ENCODE data around the gene CSAD. TPM values are rescaled to one million over a fixed set of nuclear protein-coding genes. Genes with fewer than 3 reads are reported as not detected.

CSAD gene
- total RNA-seq, 2 donors from 2014 or later = 57.2 to 61.0 TPM

- Mint-ChIP-seq H3K27ac (peak overlapping the region; percentile 63), H3K4me3 (no peak overlapping the region)
- ATAC-seq = no peak
Observed at GRCh38 chr12:53160000-53160399, 20.7 kb downstream of the CSAD start.

DNA sequence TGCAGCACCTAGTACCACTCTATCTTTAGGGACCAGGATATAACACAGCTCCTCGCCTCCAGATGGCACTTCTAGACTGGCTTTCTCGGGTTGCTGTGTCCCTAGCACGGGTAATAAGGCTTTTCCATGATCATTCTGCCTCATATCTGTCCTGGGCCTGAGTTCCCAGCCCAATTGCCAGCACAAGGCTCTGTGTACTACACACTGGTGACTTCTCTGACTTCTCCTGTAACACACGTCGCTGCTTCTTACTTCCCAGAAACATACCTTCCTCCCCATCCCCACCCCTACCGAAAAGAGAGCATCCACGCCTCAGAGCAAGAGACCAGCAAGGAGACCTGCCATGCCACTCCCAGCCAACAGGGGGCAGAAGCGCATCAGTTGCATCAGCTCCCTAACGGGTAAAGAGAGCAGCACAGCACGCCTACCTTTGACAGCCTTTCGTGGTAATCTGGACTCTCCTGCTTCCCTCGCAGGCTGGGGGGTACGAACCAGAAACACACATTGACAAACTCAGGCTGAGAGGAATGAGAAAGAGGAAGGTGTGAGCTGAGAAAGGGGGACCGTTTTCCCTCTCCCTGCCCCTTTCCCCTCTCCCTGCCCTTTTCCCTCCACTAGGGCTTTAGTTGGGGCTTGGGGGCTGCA lies 21.4 kb downstream of the CSAD start:
- H3K4me1 Mint-ChIP-seq = peaks cover 11% of the 10 kb centered on the region
- ATAC-seq (peak; percentile 100), DNase-seq (peak; percentile 71 to 88 (median 74))
- no peak overlapping the region for H3K4me3 Mint-ChIP-seq
- H3K9me3 ChIP-seq (ENCODE audit: control insufficient read depth, low read length, poor library complexity, severe bottlenecking) = no peaks in the 10 kb centered on the region
- no peaks in the 10 kb centered on the region for H3K27me3 Mint-ChIP-seq
- peak overlapping the region; percentile 63 for H3K27ac Mint-ChIP-seq
- H3K36me3 Mint-ChIP-seq (ENCODE audit: low read depth) = no peaks in the 10 kb centered on the region

More at GRCh38 chr12:53160000-53160399, 20.7 kb downstream of the CSAD start:
- no peaks in the 10 kb centered on the region for H3K9me3 ChIP-seq (ENCODE audit: control insufficient read depth, low read length, poor library complexity, severe bottlenecking)
- no peaks in the 10 kb centered on the region for H3K36me3 Mint-ChIP-seq (ENCODE audit: low read depth)
- peaks cover 11% of the 10 kb centered on the region for H3K4me1 Mint-ChIP-seq
- no peak for DNase-seq
- no peaks in the 10 kb centered on the region for H3K27me3 Mint-ChIP-seq

GRCh38 chr12:53152390-53152789 lies 28.3 kb downstream of the CSAD start:
- H3K9me3 ChIP-seq (ENCODE audit: control insufficient read depth, low read length, poor library complexity, severe bottlenecking) = no peaks in the 10 kb centered on the region
- Mint-ChIP-seq H3K27me3 (no peaks in the 10 kb centered on the region), H3K36me3 (ENCODE audit: low read depth) (no peaks in the 10 kb centered on the region), H3K4me3 (no peak overlapping the region), H3K4me1 (no peaks in the 10 kb centered on the region), H3K27ac (no peak overlapping the region)
- no peak for DNase-seq
- ATAC-seq = no peak

DNA sequence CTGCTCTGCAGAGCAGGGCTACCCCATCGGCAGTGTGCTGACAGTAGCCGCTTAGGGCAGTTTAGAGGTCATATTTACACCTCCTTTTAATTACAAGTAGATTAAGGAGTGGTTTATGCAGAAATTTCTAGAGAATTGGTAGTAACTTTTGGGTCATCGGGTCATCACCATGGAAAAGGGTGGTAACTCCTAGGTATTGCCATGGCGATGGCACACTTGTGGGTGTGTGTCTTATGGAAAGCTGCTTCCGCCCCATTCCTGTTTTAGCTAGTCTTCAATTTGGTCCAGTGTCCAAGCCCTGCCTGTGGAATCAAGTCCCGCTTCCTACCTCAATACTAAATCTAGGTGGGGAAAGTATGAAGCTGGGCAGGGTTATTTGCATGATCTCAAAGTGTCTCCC lies 29.7 kb downstream of the CSAD start:
- H3K27ac Mint-ChIP-seq = peak overlapping the region; percentile 8
- DNase-seq (no peak), ATAC-seq (no peak)
- no peaks in the 10 kb centered on the region for H3K27me3 Mint-ChIP-seq
- no peaks in the 10 kb centered on the region for H3K36me3 Mint-ChIP-seq (ENCODE audit: low read depth)
- no peaks in the 10 kb centered on the region for H3K9me3 ChIP-seq (ENCODE audit: control insufficient read depth, low read length, poor library complexity, severe bottlenecking)
- no peaks in the 10 kb centered on the region for H3K4me1 Mint-ChIP-seq
- no peak overlapping the region for H3K4me3 Mint-ChIP-seq

DNA sequence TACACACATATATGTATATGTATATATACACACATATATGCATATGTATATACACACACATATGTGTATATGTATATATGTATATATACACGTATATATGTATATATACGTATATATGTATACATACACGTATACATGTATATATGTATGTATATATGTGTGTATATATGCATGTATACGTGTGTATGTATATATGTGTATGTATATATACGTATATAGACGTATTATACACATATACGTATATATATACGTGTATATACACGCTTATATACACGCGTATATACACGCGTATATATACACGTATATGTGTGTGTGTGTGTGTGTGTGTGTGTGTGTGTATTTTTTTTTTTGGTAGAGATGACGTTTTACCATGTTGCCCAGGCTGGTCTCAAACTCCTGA lies 33.1 kb downstream of the CSAD start:
- Mint-ChIP-seq H3K4me1 (no peaks in the 10 kb centered on the region), H3K4me3 (no peak overlapping the region), H3K27me3 (no peaks in the 10 kb centered on the region), H3K36me3 (ENCODE audit: low read depth) (no peaks in the 10 kb centered on the region), H3K27ac (no peak overlapping the region)
- H3K9me3 ChIP-seq (ENCODE audit: control insufficient read depth, low read length, poor library complexity, severe bottlenecking) = no peaks in the 10 kb centered on the region
- ATAC-seq (no peak), DNase-seq (no peak)

DNA sequence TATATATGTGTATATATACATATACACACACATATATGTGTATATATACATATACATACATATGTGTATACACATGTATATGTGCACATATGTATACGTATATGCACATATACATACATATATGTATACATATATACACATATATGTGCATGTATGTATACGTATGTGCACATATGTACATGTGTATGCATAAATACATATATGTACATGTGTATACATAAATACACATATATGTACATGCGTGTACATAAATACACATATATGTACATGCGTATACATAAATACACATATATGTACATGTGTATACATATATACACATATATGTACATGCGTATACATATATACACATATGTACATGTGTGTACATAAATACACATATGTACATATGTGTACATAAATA lies 33.5 kb downstream of the CSAD start:
- ATAC-seq = no peak
- no peak for DNase-seq
- no peak overlapping the region for H3K4me3 Mint-ChIP-seq
- H3K36me3 Mint-ChIP-seq (ENCODE audit: low read depth) = no peaks in the 10 kb centered on the region
- H3K27ac Mint-ChIP-seq = no peak overlapping the region
- H3K4me1 Mint-ChIP-seq = no peaks in the 10 kb centered on the region
- H3K9me3 ChIP-seq (ENCODE audit: control insufficient read depth, low read length, poor library complexity, severe bottlenecking) = no peaks in the 10 kb centered on the region
- no peaks in the 10 kb centered on the region for H3K27me3 Mint-ChIP-seq

DNA sequence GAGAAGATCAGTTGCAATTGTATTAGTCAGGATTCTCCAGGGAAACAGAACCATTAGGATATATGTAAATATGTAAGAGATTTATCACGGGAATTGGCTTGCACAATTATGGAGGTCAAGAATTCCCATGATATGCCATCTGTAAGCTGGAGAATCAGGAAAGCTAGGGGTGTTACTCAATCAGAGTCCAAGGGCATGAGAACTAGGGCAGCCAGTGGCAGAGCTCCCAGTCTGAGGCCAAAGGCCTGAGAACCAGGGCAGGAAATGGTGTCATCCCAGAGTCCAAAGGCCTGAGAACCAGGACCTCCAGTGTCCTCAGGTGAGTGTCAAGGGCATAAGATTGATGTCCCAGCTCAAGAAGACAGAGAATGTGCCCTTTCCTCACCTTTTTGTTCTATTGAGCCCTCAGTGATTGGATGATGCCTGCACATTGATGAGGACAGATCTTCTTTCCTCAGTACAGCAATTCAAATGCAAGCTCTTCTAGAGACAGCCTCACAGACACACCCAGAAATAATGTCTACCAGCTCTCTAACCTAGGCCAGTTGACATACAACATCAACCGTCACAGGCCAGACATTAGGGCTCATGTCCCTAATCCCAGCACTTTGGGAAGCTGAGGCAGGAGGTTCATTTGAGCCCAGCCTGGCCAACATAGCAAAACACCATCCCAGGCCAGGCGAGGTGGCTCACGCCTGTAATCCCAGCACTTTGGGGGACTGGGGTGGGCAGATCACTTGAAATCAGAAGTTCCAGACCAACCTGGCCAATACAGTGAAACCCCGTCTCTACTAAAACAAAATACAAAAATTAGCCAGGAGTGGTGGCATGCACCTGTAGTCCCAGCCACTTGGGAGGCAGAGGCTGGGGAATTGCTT lies 35.1 kb downstream of the CSAD start:
- H3K9me3 ChIP-seq (ENCODE audit: control insufficient read depth, low read length, poor library complexity, severe bottlenecking) = no peaks in the 10 kb centered on the region
- ATAC-seq = no peak
- no peak for DNase-seq
- no peaks in the 10 kb centered on the region for H3K36me3 Mint-ChIP-seq (ENCODE audit: low read depth)
- H3K27ac Mint-ChIP-seq = no peak overlapping the region
- H3K4me1 Mint-ChIP-seq = no peaks in the 10 kb centered on the region
- H3K4me3 Mint-ChIP-seq = peak overlapping the region; percentile 49
- no peaks in the 10 kb centered on the region for H3K27me3 Mint-ChIP-seq

DNA sequence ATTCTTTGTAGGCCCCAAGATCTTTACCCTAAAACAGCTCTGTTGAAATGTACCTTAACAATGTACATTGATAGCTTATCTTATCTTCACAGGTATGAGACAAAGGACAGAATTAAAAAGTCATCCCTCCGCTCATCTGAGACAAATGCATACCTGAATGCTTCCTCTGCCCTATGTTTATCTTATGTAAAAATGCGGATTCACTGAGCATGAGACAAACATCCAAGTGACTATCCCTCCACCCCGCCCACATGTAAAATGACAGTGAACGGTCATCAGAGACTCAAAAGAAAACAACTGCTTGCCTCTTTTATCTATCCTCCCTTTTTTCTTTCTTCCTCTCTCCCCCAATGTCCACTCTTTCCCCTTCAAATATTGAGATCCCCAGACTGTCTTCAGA lies 37.4 kb downstream of the CSAD start:
- Mint-ChIP-seq H3K4me3 (no peak overlapping the region), H3K36me3 (ENCODE audit: low read depth) (peaks cover 3% of the 10 kb centered on the region), H3K27me3 (peaks cover 6% of the 10 kb centered on the region), H3K27ac (no peak overlapping the region), H3K4me1 (no peaks in the 10 kb centered on the region)
- no peaks in the 10 kb centered on the region for H3K9me3 ChIP-seq (ENCODE audit: control insufficient read depth, low read length, poor library complexity, severe bottlenecking)
- ATAC-seq = no peak
- no peak for DNase-seq

DNA sequence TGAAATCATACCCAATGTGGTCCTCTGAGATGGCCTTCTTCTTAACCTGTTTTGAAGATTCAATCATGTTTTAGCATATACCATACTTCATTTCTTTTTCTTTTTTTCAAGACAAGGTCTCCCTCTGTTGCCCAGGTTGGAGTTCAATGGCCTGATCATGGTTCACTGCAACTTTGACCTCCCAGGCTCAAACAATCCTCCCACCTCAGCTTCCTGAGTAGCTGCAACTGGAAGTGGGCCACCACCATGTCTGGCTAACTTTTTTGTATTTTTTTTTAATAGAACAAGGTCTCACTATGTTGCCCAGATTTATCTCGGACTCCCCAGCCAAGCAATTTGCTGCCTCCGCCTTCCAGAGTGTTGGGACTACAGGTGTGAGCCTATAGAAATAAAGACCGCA lies 47.0 kb downstream of the CSAD start:
- ATAC-seq (no peak), DNase-seq (no peak)
- peaks cover 6% of the 10 kb centered on the region for H3K9me3 ChIP-seq (ENCODE audit: control insufficient read depth, low read length, poor library complexity, severe bottlenecking)
- H3K4me3 Mint-ChIP-seq = no peak overlapping the region
- H3K27ac Mint-ChIP-seq = no peak overlapping the region
- peaks cover 3% of the 10 kb centered on the region for H3K4me1 Mint-ChIP-seq
- peaks cover 17% of the 10 kb centered on the region for H3K27me3 Mint-ChIP-seq
- peaks cover 8% of the 10 kb centered on the region for H3K36me3 Mint-ChIP-seq (ENCODE audit: low read depth)

- Mint-ChIP-seq H3K27me3 (peaks cover 17% of the 10 kb centered on the region), H3K27ac (no peak overlapping the region), H3K36me3 (ENCODE audit: low read depth) (peaks cover 6% of the 10 kb centered on the region), H3K4me3 (no peak overlapping the region), H3K4me1 (peaks cover 7% of the 10 kb centered on the region)
- no peak for DNase-seq
- ATAC-seq = no peak
- peaks cover under 1% of the 10 kb centered on the region for H3K9me3 ChIP-seq (ENCODE audit: control insufficient read depth, low read length, poor library complexity, severe bottlenecking)
Observed at GRCh38 chr12:53131844-53132243, 48.9 kb downstream of the CSAD start.

DNA sequence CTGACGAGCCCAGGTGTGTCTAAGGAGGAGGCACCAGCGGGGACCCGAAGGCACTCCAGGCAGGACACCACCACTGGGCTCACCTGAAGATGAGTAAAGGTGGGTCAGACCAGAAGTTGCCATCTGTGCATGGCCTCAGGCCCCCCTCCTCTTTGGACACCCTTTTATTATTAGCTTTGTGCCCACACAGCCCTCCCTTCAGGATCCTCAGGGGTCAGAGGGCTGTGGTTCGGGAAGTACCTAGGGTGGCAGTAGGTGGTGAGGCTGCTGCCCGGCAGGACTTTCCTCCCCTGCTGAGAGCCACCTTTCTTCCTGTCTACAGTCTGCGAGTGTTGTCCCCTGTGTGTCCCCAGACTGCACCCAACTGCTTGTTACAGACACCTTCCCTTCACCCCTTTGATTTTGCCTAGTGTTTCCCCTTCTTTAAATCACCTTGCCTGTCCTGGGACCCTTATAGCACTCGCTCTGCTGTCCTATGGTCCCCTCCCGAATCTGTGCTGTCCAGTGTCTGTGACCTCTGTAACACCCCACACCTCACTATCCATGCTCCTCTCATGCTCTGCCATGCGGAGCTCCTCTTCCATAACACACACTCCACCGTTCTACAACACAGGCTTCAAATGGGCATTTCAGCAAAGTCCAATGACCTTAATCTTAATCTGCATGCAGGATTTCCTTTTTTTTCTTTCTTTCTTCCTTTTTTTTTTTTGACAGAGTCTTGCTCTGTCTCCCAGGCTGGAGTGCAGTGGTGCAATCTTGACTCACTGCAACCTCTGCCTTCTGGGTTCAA lies 51.8 kb downstream of the CSAD start:
- Mint-ChIP-seq H3K36me3 (ENCODE audit: low read depth) (peaks cover 6% of the 10 kb centered on the region), H3K4me3 (no peak overlapping the region), H3K27me3 (peaks cover 17% of the 10 kb centered on the region), H3K27ac (no peak overlapping the region), H3K4me1 (peaks cover 9% of the 10 kb centered on the region)
- ATAC-seq (no peak), DNase-seq (no peak)
- no peaks in the 10 kb centered on the region for H3K9me3 ChIP-seq (ENCODE audit: control insufficient read depth, low read length, poor library complexity, severe bottlenecking)

GRCh38 chr12:53127169-53127568 lies 53.6 kb downstream of the CSAD start:
- Mint-ChIP-seq H3K36me3 (ENCODE audit: low read depth) (peaks cover 6% of the 10 kb centered on the region), H3K27ac (no peak overlapping the region), H3K4me1 (peaks cover 13% of the 10 kb centered on the region), H3K27me3 (peaks cover 17% of the 10 kb centered on the region), H3K4me3 (no peak overlapping the region)
- DNase-seq (no peak), ATAC-seq (no peak)
- H3K9me3 ChIP-seq (ENCODE audit: control insufficient read depth, low read length, poor library complexity, severe bottlenecking) = no peaks in the 10 kb centered on the region

GRCh38 chr12:53124352-53124723 lies 56.4 kb downstream of the CSAD start:
- Mint-ChIP-seq H3K27me3 (peaks cover 8% of the 10 kb centered on the region), H3K36me3 (ENCODE audit: low read depth) (peaks cover 4% of the 10 kb centered on the region), H3K27ac (no peak overlapping the region), H3K4me3 (no peak overlapping the region), H3K4me1 (peaks cover 15% of the 10 kb centered on the region)
- H3K9me3 ChIP-seq (ENCODE audit: control insufficient read depth, low read length, poor library complexity, severe bottlenecking) = no peaks in the 10 kb centered on the region
- ATAC-seq (no peak), DNase-seq (no peak)

Data from T-helper 17 cell (primary cell).